ENCODE measurements around the gene SLC34A3.

Gene SLC34A3

DNA sequence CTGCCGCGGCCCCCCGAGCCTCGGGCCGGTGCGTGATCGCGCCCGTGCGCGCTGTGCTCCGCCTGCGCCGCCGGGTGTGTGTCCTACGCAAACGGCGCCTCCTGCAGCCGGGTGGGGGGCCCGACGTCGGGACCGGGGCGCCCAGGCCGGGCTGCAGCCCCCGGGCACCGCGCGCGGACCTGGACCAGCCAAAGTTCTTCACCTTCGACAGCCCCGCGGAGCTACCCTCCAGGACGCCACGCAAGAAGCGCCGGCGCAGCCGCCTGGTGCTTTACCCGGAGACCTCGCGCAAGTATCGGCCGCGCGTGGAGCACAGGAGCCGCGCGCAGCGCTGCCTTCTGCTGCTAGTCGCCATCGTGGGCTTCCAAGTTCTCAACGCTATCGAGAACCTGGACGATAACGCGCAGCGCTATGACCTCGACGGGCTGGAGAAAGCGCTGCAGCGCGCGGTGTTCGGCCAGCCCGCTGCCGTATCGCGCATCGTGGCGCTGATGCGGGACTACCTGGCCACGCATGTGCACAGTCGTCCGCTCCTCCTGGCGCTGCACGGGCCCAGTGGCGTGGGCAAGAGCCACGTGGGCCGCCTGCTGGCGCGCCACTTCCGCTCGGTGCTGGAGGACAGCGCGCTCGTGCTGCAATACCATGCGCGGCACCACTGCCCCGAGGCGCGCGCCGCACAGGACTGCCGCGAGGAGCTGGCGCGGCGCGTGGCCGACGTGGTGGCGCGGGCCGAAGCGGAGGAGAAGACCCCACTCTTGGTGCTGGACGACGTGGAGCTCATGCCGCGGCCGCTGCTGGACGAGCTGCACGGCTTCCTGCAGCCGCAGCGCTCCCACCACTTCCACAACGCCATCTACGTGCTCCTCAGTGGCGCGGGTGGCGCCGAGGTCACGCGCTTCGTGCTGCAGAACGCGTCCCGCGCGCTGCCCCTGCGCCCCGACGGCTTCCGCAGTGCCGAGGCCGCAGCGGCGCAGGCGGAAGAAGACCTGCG lies 48.3 kb downstream of the SLC34A3 start:
- no peak for DNase-seq

DNA sequence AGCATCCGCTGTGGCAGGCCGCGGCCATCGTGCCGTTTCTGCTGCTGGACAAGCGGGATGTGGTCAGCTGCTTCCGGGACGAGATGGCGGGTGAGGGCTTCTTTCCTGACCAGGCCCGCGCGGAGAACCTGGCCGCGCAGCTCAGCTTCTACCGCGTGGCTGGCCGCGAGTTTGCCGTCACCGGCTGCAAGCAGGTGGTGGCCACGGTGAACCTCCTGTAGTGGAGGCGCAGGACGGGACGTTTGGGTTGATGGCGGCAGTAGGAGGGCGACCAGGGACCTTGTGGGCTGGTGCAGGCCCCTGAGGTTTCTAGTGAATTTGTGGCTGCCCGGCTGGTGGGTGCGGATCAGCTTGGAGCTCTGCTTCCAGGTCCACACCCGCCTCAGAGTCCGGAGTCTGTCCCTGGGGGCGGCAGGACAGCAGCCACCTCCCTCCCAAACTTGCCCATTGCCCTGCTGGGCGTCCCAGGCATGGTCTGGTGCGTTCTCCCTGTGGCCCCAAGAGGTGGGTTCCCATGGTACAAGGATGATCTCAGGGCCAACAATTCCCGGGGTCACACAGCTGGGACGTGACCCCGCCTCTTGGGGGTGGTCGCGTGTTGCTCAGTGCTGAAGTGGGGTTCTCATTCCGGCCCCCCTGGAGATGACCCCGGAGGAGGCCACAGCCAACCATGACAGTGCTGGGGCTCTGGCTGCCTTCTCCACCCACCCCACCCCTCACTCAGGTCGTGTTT lies 49.2 kb downstream of the SLC34A3 start:
- no peak for DNase-seq

DNA sequence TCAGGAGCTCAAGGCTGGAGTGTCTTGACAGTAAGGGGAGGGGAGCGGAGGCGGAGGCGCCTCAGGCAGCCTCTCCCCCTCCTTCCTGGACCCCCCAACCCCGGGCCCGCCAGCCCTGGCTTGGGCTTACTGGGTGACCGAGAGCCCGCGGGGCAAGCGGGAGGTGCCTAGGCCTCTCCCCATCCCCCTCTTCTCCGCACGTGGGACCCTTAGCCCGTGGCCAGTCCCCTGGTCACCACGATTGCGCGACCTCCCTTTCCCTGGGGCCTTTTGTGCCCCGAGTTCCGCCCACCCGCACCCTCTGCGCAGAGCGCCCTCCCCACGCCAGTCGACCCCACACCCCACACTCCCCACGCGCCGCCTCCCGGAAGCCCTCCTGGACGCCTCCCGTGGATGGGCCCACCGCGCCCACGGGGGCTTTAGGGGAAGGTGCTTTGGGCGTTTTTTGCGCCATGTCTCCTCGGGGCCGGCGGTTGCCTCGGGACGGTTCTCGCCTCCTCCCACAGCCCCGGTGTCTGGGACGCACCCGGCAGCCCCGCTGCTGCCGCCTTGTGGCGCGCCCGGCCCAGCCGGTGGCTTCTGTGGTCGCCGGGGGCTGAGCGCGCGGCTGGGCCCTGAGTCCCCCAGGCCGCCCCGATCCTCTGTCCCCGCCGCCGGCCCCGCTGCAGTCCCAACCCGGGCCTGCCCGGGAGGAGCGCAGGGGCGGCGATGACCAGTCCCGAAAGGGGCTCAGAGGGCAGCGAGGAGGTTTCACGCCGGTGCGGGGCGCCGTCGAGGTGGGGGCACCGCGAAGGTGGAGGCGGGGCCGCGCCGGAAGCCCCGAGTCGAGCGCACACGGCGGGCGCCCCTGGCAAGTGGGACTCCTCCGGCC lies 50.0 kb downstream of the SLC34A3 start:
- DNase-seq, result no peak

DNA sequence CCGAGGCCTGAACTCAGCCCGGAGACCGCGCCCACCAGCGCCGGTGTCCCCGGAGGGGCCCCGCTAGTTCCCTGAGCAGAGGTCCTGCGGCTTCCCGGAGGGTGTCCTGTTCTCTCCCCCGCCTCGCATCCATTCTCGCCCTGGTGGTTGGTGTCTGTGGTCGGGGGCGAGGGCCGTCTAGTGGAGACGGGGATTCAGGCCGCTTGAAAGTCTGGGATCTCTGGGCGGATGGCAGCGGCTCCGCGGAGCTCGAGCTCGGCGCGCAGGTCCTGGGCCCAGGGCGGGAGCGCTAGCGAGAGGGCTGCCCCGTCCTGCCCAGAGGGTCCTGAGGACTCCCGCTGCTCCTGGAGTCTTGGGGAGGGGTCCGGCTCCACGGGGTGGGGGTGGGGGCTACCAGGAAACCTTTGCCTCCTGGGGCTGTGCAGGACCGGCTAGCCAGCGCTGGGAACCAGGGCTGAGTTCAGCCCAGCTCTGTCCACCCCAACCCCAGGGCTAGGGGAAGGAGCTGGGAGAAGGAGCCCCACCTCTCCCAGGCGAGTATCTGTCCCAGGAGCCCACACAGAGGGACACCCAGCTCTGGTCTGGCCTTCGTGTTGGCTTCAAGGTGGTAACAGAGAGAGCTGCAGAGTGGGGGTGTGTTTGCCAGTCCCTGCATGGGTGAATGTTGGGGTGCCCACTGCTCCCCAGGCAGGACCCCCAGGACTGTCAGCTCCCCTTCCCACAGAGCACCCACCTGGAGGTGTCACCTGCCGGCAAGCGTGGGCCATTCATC lies 50.8 kb downstream of the SLC34A3 start:
- no peak for DNase-seq

Data from DMS 273 treated with DMSO at 0.1 percent for 48 hours (cell line).